HepG2 (cell line): ENCODE results near the gene MGMT. TPM values are rescaled to one million over a fixed set of nuclear protein-coding genes. Genes with fewer than 3 reads are reported as not detected.

ENCODE experiments used
- ATAC-seq: fragments of 200-7000 bp; cut with Tn5 transposase; 3 replicates; pipeline ENCODE4 v1.9.1; 2020; ENCODE audit warnings: mild to moderate bottlenecking, moderate library complexity
- BruUV-seq: library from RNA; stranded (reverse); fragments of 400-500 nt; replicated peaks from 2 replicates; lab custom pipeline; 2021; lab: Mats Ljungman, UMichigan
- CTCF ChIA-PET: fragments of 300-600 bp; formaldehyde crosslinking; extraction: SDS; loops from one replicate; lab custom pipeline; 2021; ENCODE audit warnings: low total read pairs, inconsistent platforms, low intra/inter-chr PET ratio; lab: Yijun Ruan, JAX
- POLR2A ChIA-PET: fragments of 350-600 bp; sonication (Branson Sonifier 250); formaldehyde crosslinking; loops from one replicate; lab custom pipeline; 2020; ENCODE audit warnings: antibody characterized with exemption, inconsistent platforms; lab: Yijun Ruan, JAX
- DNase-seq: peaks from one replicate; pipeline ENCODE4 v3.0.0-alpha.2; 2015; ENCODE audit warnings: low spot score
- FAIRE-seq: peaks from 3 replicates; lab custom pipeline; 2011; peaks lifted over from hg19 to GRCh38; lab: Jason Lieb, UNC
- H2AFZ ChIP-seq: one replicate; pipeline ENCODE4 v1.6.1; 2011; ENCODE audit warnings: low read length, inconsistent platforms
- H3K27ac ChIP-seq: fragments of 300-600 bp; 3 replicates; pipeline ENCODE4 v1.8.0; 2011; ENCODE audit warnings: mixed run types, mild to moderate bottlenecking, mixed read lengths, low read length, inconsistent platforms; ENCODE audit not compliant: insufficient read depth; ENCODE audit errors: extremely low read length
- H3K27me3 ChIP-seq, 2 experiments: fragments of 200-600 bp in 1 of 2; 2 replicates in 1 of 2; 3 replicates in 1 of 2; pipeline versions ENCODE4 v1.6.0 to v1.8.0; 2011; ENCODE audit warnings: low read length in 2 of 2, mild to moderate bottlenecking in 2 of 2, moderate library complexity in 2 of 2, inconsistent platforms in 1 of 2; ENCODE audit not compliant: insufficient read depth in 2 of 2, control insufficient read depth in 1 of 2
- H3K36me3 ChIP-seq, 2 experiments: fragments of 200-600 bp in 1 of 2; replicated peaks in 1 of 2; 2 replicates in 1 of 2; 3 replicates in 1 of 2; pipeline versions ENCODE4 v1.5.1 to v1.8.0; 2011; ENCODE audit warnings: low read length in 2 of 2, inconsistent platforms in 1 of 2; ENCODE audit not compliant: insufficient read depth in 2 of 2, control insufficient read depth in 1 of 2
- H3K4me1 ChIP-seq: 2 replicates; pipeline ENCODE4 v1.5.1; 2012; ENCODE audit warnings: low read length, inconsistent platforms; ENCODE audit not compliant: insufficient read depth
- H3K4me2 ChIP-seq: 2 replicates; pipeline ENCODE4 v1.6.0; 2011; ENCODE audit warnings: low read depth, low read length, inconsistent platforms
- H3K4me3 ChIP-seq, 3 experiments: fragments of 200-600 bp in 1 of 3; sonication (generic), shearing (Covaris generic) in 1 of 3; replicated peaks in 1 of 3; 2 replicates each; pipeline ENCODE4 v1.5.1; 2011 to 2016; ENCODE audit warnings: low read length in 3 of 3, inconsistent platforms in 2 of 3, low read depth in 2 of 3, mild to moderate bottlenecking in 2 of 3, control low read depth in 1 of 3, mixed read lengths in 1 of 3; ENCODE audit not compliant: insufficient read depth in 1 of 3
- H3K79me2 ChIP-seq: one replicate; pipeline ENCODE4 v1.6.1; 2011; ENCODE audit warnings: low read length, inconsistent platforms; ENCODE audit not compliant: insufficient read depth
- H3K9ac ChIP-seq: 2 replicates; pipeline ENCODE4 v1.6.0; 2011; ENCODE audit warnings: mild to moderate bottlenecking, low read depth, low read length, inconsistent platforms; ENCODE audit not compliant: insufficient read depth
- H3K9me3 ChIP-seq: 2 replicates; pipeline ENCODE4 v1.5.1; 2012; ENCODE audit warnings: mild to moderate bottlenecking, low read length
- H4K20me1 ChIP-seq: 2 replicates; pipeline ENCODE4 v1.6.0; 2011; ENCODE audit warnings: inconsistent platforms, mild to moderate bottlenecking, low read length, moderate library complexity; ENCODE audit not compliant: insufficient read depth
- CENPX ChIP-seq: sonication (generic); formaldehyde crosslinking; IDR thresholded peaks from 2 replicates; pipeline ENCODE4 v1.9.0; 2021; ENCODE audit warnings: mild to moderate bottlenecking, missing genetic modification reagents, moderate library complexity
- DDIT3 ChIP-seq: sonication (generic); formaldehyde crosslinking; IDR thresholded peaks from 2 replicates; pipeline ENCODE4 v1.4.0; 2020; ENCODE audit warnings: mild to moderate bottlenecking, missing genetic modification reagents
- GPBP1L1 ChIP-seq: sonication (generic); formaldehyde crosslinking; IDR thresholded peaks from 2 replicates; pipeline ENCODE4 v1.5.0; 2020; ENCODE audit warnings: mild to moderate bottlenecking, missing genetic modification reagents
- MAFK ChIP-seq, 2 experiments: IDR thresholded peaks in 1 of 2; conservative IDR thresholded peaks in 1 of 2; 2 replicates each; pipeline ENCODE4 v1.6.1; 2011; ENCODE audit warnings: improper control_type of control experiment in 2 of 2, low read length in 2 of 2
- MXD3 ChIP-seq: IDR thresholded peaks from 2 replicates; pipeline ENCODE4 v1.6.1; 2016; ENCODE audit warnings: mild to moderate bottlenecking, missing biosample characterization, missing genetic modification reagents
- PBX3 ChIP-seq: sonication (generic); formaldehyde crosslinking; IDR thresholded peaks from 2 replicates; pipeline ENCODE4 v1.8.1; 2023; ENCODE audit warnings: missing genetic modification reagents, inconsistent platforms, borderline replicate concordance
- SUZ12 ChIP-seq: fragments of 150-350 bp; IDR thresholded peaks from 2 replicates; pipeline ENCODE4 v1.6.1; 2014; ENCODE audit warnings: low read depth, low read length
- YEATS2 ChIP-seq: sonication (generic); formaldehyde crosslinking; IDR thresholded peaks from 2 replicates; pipeline ENCODE4 v1.4.0; 2020; ENCODE audit warnings: missing genetic modification reagents, borderline replicate concordance
- ZGPAT ChIP-seq: IDR thresholded peaks from 2 replicates; pipeline ENCODE4 v1.6.1; 2016; ENCODE audit warnings: mild to moderate bottlenecking
- WGBS: methylation state at CpG from one replicate; pipeline ENCODE4 v1.1.6; 2017; ENCODE audit warnings: low lambda C conversion rate; 5-methylcytosine and 5-hydroxymethylcytosine counted together
- in situ Hi-C: cut with HindIII; loops from 2 replicates; pipeline ENCODE4 v1.10.0; 2017; ENCODE audit warnings: low pct_unique_long_range_greater_than_20kb; ENCODE audit not compliant: extremely low pct_ligation_motif_present
- intact Hi-C: fragments of 100-400 bp; cut with micrococcal nuclease; formaldehyde crosslinking; loops from one replicate; pipeline ENCODE4 v1.10.0; 2022; ENCODE audit not compliant: unreplicated experiment
- polyA plus RNA-seq, 8 experiments: library from polyadenylated mRNA; depleted of rRNA in 3 of 8; stranded (reverse) in 7 of 8; unstranded in 1 of 8; fragments of >200 nt; fragmentation: Illumina TruSeq in 4 of 8; extraction: Trizol in 4 of 8; gene quantifications; 2 replicates each; pipeline versions ENCODE4 v1.2.1 to v1.2.3, GENCODE V29; 2011 to 2016; ENCODE audit warnings: low read depth in 4 of 8, missing spikeins in 1 of 8, mixed read lengths in 1 of 8; ENCODE audit not compliant: insufficient read depth in 1 of 8
- total RNA-seq, 5 experiments: library from RNA; depleted of rRNA; stranded (reverse); fragments of >200 nt; fragmentation: Illumina TruSeq; extraction: Trizol; gene quantifications; 2 replicates each; pipeline ENCODE4 v1.2.3, GENCODE V29; 2016; ENCODE audit warnings: low read depth in 1 of 5

Gene MGMT
- total and polyA plus RNA-seq, 2 of the 13 experiments (the other 11 are each of a cell fraction or from before 2014, with no cell fraction given), result 12.0 to 19.5 TPM

GRCh38 chr10:129417870-129418269 lies 49.2 kb upstream of the MGMT start:
- FAIRE-seq, result no peak
- POLR2A ChIA-PET, result no interaction called here

GRCh38 chr10:129418496-129419225 lies 48.4 kb upstream of the MGMT start:
- no peaks in the 10 kb centered on the region for H3K9me3 ChIP-seq
- no peak overlapping the region for H3K4me2 ChIP-seq
- H3K36me3 ChIP-seq, result no peaks in the 10 kb centered on the region
- ATAC-seq (no peak), FAIRE-seq (no peak), DNase-seq (no peak)
- H3K79me2 ChIP-seq, result no peaks in the 10 kb centered on the region
- no TSS peak for BruUV-seq
- no peak overlapping the region for H3K4me3 ChIP-seq
- CTCF ChIA-PET, result no interaction called here
- H3K27me3 ChIP-seq, result peaks cover 1 to 34% of the 10 kb centered on the region in 2 experiments; a peak in 4 of 5 replicates
- POLR2A ChIA-PET, result no interaction called here
- no peaks in the 10 kb centered on the region for H4K20me1 ChIP-seq
- in situ Hi-C loops (no loop called here), intact Hi-C loops (no loop called here)
- WGBS, result 55% methylated on average over 6 of the region's 17 CpGs
- H2AFZ ChIP-seq, result no peak overlapping the region
- H3K27ac ChIP-seq, result no peak overlapping the region
- H3K9ac ChIP-seq, result no peak overlapping the region
- H3K4me1 ChIP-seq, result no peaks in the 10 kb centered on the region
- TF ChIP-seq DDIT3 (no peak), CENPX (no peak), SUZ12 (no peak), ZGPAT (no peak), GPBP1L1 (CRISPR knock-in tag) (no peak), YEATS2 (CRISPR knock-in tag) (no peak), MXD3 (CRISPR knock-in tag) (no peak)

More at GRCh38 chr10:129417870-129418269, 49.2 kb upstream of the MGMT start:
- no peaks in the 10 kb centered on the region for H3K9me3 ChIP-seq
- no peak overlapping the region for H3K27ac ChIP-seq
- no peaks in the 10 kb centered on the region for H4K20me1 ChIP-seq
- intact Hi-C loops, result no loop called here
- no peak overlapping the region for H2AFZ ChIP-seq
- H3K9ac ChIP-seq, result no peak overlapping the region
- ATAC-seq, result no peak
- H3K4me2 ChIP-seq, result no peak overlapping the region
- BruUV-seq, result no TSS peak
- no peak overlapping the region for H3K4me3 ChIP-seq
- in situ Hi-C loops, result no loop called here
- 17% methylated on average over 9 of the region's 9 CpGs for WGBS
- TF ChIP-seq MAFK (conservative IDR thresholded peaks at IDR 0.05 in 1 of 2, IDR thresholded peaks at IDR 0.05 in 1 of 2; ENCODE audit: low read length in 2 of 2) (0 out of 4 replicates have a peak, but pooled peaks of 1 of the 2 experiments have one; percentile 4), PBX3 (no peak)
- H3K79me2 ChIP-seq, result no peaks in the 10 kb centered on the region
- H3K27me3 ChIP-seq, result peaks cover 1 to 37% of the 10 kb centered on the region in 2 experiments; a peak in 4 of 5 replicates
- no peaks in the 10 kb centered on the region for H3K36me3 ChIP-seq
- CTCF ChIA-PET, result no interaction called here
- DNase-seq, result no peak
- no peaks in the 10 kb centered on the region for H3K4me1 ChIP-seq
